ENCODE data around the gene GRK2.

The GRK2 gene

DNA sequence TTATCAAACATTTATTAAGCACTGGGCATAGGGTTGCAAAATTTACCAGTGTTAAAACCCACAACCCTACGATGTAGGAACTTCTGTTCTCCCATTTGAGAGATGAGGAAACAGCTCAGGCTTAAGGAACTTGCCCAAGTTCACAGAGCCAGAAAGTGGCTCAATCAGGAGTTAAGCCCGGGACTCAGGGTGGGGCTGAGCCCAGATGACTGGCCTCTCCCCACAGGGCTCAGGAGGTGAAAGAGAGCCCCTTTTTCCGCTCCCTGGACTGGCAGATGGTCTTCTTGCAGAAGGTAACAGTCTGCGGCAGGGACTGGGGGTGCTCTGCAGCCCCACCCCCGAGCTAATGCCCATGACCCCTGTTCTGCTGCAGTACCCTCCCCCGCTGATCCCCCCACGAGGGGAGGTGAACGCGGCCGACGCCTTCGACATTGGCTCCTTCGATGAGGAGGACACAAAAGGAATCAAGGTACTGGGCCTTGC, 17.2 kb downstream of the GRK2 start:
- no peak for ATAC-seq

GRCh38 chr11:67284811-67285540, 18.7 kb downstream of the GRK2 start:
- ATAC-seq = no peak

- ATAC-seq = no peak
These were observed 19.5 kb downstream of the GRK2 start for GRCh38 chr11:67285541-67286498.

- ATAC-seq = no peak
These were observed 20.5 kb downstream of the GRK2 start for GRCh38 chr11:67286621-67287333.

DNA sequence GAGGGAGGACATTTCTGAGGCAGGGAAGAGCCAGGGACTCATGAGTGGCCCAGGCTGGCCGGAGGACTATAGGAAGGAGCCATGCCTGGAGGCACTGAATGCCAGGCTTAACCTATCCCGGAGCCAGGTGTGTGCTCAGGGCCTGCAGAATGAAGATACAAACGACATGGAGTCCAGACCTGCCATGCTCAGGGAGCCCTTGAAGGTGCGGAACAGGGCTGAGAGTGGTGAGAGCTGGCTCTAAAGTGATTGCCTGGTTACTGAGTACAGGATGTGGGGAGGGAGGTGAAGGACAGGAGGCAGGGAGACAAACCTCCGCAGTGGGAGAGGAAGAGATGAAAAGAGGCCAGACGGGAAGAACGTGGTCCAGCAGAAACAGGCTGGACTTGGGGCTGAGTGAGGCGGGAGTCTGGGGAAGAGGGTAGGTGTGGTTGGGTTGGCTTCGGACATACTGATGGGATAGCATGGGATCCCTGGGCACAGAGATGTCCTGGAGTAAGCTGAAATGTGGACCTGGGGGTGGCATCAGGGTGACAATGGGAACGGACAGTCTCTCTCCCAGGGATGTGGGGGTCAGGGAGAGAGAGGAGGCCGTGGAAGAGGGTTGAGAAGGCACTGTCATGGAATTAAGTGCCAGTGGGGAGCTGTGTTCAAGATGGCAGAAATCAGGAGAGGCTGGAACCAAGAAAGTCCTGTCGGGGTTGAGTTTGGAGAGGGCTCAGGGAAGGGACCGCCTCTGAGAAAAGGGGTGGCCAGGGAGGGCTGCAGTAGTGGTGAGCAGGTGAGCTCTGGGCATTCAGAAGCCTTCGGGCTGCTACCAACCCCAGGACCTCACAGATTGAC, 21.3 kb downstream of the GRK2 start:
- no peak for ATAC-seq

- ATAC-seq = no peak
These were observed 21.9 kb downstream of the GRK2 start for GRCh38 chr11:67288198-67288451.

- peak; percentile 71 to 73 for ATAC-seq
These were observed 22.4 kb downstream of the GRK2 start for GRCh38 chr11:67288452-67289225.

DNA sequence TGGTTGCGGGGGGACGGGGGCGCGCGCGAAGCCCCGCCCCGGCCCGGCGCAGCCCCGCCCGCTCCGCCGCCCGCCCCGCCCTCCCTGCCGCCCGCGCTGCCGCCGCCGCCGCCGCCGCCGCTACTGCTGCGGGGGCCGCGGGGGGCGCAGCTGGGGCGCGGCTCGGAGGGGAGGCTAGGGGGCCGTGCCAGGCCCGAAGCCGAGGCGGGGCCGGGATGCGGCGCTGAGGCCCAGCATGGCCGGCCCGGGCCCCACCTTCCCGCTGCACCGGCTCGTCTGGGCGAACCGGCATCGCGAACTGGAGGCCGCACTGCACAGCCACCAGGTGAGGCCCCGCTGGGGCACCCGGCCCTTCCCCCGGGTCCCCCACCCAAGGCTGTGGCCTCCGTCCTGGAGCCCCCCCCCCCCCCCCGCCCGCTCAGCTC, 23.0 kb downstream of the GRK2 start, which contains the start of gene ANKRD13D:
Gene ANKRD13D (plus strand): TSS at position 78 of the 425 bp plus-strand sequence. CDS start 158 bp downstream, at position 236.
- peak in 1 of 2 donors; percentile 31 for ATAC-seq

DNA sequence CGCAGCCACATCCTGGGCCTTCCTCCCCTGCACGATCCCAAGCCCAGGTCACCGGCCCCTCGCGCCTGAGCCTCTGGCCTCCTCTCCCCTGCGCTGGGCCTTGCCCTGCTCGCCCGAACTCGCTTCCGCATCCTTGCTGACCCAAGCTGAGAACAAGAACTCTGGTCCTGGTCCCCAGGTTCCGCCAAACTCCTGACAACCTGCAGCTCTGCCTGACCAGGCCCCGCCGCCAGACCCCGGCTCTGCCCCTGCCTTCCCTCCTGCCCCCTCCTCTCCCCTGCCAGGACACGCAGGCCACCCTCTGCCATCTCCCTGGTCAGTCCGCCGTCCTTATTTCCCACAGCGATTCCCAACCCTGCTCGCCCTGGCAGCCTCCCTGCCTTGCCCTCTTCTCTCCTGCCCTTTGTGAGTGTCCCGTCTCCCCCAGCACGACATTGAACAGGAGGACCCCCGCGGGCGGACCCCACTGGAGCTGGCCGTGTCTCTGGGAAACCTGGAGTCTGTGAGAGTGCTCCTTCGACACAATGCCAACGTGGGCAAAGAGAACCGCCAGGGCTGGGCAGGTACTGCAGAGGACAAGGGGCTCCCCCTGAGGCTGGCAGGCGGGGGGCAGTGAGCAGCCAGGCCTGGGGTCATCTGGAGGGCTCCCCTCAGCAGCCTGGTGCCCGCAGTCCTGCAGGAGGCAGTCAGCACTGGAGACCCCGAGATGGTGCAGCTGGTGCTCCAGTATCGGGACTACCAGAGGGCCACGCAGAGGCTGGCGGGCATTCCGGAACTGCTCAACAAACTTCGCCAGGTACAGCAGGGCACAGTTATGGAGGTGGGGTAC, 23.6 kb downstream of the GRK2 start:
- ATAC-seq = no peak

GRCh38 chr11:67290801-67291200, 24.5 kb downstream of the GRK2 start:
- no peak for ATAC-seq

DNA sequence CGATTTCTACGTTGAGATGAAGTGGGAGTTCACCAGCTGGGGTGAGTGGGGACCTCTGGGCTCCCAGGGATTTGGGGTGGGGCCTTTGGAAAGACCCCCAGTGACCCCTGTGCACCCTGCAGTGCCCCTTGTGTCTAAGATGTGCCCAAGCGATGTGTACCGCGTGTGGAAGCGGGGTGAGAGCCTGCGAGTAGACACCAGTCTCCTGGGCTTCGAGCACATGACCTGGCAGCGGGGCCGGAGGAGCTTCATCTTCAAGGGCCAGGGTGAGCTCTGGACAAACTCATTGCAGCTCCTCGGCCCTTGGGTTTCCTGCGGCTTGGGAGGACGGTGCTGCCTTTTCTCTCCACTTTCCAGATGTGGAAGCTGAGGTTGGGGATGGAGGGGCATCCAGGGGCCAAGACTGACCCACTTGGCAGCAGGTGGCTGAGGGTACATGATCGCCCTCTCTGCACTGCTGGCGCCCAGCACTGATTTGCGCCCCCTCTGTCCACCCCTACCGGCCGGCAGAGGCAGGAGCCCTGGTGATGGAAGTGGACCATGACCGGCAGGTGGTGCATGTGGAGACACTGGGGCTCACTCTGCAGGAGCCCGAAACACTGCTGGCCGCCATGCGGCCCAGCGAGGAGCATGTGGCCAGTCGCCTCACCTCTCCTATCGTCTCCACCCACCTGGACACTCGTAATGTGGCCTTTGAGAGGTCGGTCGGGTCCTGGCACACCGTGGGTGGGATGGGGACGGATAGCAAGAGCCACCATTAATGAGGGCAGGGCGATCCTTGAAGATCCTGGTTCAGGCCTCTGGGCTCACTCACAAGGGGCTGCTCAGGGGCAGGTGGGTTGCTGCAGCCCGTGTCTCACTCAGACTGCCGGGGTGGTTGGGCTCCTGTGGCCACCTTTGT, 25.5 kb downstream of the GRK2 start:
- ATAC-seq = no peak

DNA sequence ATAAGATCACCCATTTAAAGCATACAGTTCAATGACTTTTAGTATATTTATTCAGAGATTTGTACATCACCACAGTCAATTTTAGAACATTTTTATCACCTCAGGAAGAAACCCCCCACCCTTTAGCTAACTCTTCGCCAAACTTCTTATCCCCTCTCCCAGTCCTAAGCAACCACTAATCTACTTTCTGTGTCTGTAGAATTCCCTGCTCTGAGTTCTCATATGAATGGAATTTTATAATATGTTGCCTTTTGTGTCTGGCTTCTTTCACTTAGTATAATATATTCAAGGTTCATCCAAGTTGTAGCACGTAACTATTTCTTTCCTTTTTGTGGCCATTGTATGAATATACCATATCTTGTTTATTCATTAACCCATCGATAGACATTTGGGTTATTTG, 26.4 kb downstream of the GRK2 start:
- ATAC-seq = no peak

DNA sequence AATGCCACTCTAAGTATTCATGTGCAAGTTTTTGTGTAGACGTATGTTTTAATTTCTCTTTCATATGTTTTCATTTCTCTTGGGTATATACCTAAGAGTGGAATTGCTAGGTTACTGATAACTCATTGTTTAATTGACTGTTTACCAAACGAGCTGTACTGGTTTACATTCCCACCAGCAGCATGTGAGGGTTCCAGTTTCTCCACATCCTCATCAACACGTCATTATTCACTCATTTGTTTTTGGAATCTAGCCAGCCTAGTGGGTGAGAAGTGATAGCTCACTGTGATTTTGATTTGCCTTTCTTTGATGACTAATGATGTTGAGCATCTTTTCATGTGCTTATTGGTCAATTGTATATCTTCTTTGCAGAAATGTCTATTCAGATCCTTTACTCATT, 26.8 kb downstream of the GRK2 start:
- peak; percentile 1 to 9 for ATAC-seq

- no peak for ATAC-seq
These were observed 29.6 kb downstream of the GRK2 start for GRCh38 chr11:67295846-67296245.

- no peak for ATAC-seq
These were observed 32.5 kb downstream of the GRK2 start for GRCh38 chr11:67298786-67299185.

DNA sequence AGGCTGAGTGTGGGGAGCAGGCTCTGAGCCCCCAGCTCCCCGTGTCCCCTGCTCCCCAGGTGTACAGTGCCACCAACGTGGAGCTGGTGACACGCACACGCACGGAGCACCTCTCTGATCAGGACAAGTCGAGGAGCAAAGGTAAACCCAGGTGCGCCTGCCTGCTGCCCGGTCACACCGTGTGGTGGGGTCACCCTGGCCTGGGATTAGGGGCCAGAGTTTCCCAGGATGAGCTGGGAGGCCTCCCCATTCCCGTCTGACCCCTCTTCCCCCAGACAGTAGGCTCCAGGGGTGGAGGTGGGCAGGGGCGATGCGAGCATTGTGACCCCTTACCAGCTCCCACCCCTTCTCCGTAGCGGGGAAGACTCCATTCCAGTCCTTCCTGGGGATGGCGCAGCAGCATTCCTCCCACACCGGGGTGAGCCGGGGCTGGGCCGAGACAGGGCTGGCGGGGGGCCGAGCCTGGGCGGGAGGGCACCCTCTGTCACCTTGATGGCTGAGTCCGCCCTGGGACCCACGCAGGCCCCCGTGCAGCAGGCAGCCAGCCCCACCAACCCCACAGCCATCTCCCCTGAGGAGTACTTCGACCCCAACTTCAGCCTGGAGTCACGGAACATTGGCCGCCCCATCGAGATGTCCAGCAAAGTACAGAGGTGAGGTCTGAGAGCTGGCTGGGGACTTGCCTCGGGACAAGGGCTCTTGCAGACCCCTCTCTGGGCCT, 33.4 kb downstream of the GRK2 start:
- ATAC-seq = no peak

GRCh38 chr11:67300256-67300755, 34.0 kb downstream of the GRK2 start:
- no peak for ATAC-seq

DNA sequence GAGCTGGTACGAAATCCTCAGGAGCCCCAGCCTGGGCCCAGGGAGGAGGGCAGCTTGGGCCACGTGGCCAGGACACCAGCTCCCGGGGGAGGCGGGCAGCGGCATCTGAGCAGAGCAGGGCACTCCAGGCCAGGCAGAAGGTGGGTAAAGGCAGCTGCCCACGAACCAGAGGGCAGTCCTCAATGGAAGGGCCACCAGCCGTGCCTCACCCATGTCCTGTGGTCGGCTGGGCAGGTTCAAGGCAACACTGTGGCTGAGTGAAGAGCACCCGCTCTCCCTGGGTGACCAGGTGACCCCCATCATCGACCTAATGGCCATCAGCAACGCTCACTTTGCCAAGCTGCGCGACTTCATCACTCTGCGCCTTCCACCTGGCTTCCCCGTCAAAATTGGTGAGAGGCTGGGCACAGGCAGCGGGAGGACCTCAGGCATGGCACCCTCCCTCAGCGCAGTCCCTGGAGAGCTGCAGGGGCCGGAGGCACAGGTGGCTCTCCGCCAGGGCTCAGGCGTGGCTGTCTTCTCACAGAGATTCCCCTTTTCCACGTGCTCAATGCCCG, 34.6 kb downstream of the GRK2 start:
- no peak for ATAC-seq
